Neural cell (in vitro differentiated cells): Measurements from ENCODE around the gene HOXD3. TPM values are rescaled to one million over a fixed set of nuclear protein-coding genes. Genes with fewer than 3 reads are reported as not detected.
A peak's percentile ranks its signal among the peaks of the same experiment; 100 is the strongest.

Experiments used
- H2AFZ ChIP-seq: fragments of 200-600, 300-800 bp; sonication (generic), shearing (Covaris generic); 2 replicates; pipeline ENCODE4 v1.6.0; 2014; ENCODE audit warnings: low read depth, mild to moderate bottlenecking, antibody characterized with exemption, low read length, moderate library complexity
- H3F3A ChIP-seq: fragments of 200-600 bp; shearing (Covaris generic); 2 replicates; pipeline ENCODE4 v1.6.1; 2016; ENCODE audit warnings: mild to moderate bottlenecking, moderate library complexity, mixed read lengths, antibody characterized with exemption, low read length; ENCODE audit not compliant: insufficient read depth, poor library complexity, severe bottlenecking
- H3K27ac ChIP-seq: fragments of 200-600, 300-800 bp; sonication (generic), shearing (Covaris generic); 2 replicates; pipeline ENCODE4 v1.5.1; 2014; ENCODE audit warnings: mild to moderate bottlenecking, low read length, moderate library complexity
- H3K27me3 ChIP-seq: fragments of 300-800, 200-600 bp; sonication (generic), shearing (Covaris generic); 2 replicates; pipeline ENCODE4 v1.6.0; 2014; ENCODE audit warnings: mild to moderate bottlenecking, low read depth, low read length, moderate library complexity; ENCODE audit not compliant: insufficient read depth
- H3K36me3 ChIP-seq: fragments of 300-800, 200-600 bp; sonication (generic), shearing (Covaris generic); 2 replicates; pipeline ENCODE4 v1.5.1; 2014; ENCODE audit warnings: mild to moderate bottlenecking, antibody characterized with exemption, low read length, moderate library complexity; ENCODE audit not compliant: insufficient read depth
- H3K4me2 ChIP-seq: fragments of 300-800, 200-600 bp; sonication (generic), shearing (Covaris generic); 2 replicates; pipeline ENCODE4 v1.6.0; 2014; ENCODE audit warnings: mild to moderate bottlenecking, low read length
- H3K4me3 ChIP-seq: fragments of 300-800, 200-600 bp; sonication (generic), shearing (Covaris generic); 2 replicates; pipeline ENCODE4 v1.5.1; 2014; ENCODE audit warnings: mild to moderate bottlenecking, low read length, moderate library complexity
- H3K79me2 ChIP-seq: fragments of 200-600 bp; shearing (Covaris generic); replicated peaks from 2 replicates; pipeline ENCODE4 v1.6.0; 2014; ENCODE audit warnings: mild to moderate bottlenecking, low read length, moderate library complexity; ENCODE audit not compliant: insufficient read depth
- H3K9ac ChIP-seq: fragments of 300-800, 200-600 bp; sonication (generic), shearing (Covaris generic); 2 replicates; pipeline ENCODE4 v1.6.1; 2016; ENCODE audit warnings: mild to moderate bottlenecking, low read length, mixed read lengths
- H3K9me2 ChIP-seq: fragments of 200-600 bp; shearing (Covaris generic); 2 replicates; pipeline ENCODE4 v1.6.1; 2016; ENCODE audit warnings: mild to moderate bottlenecking, low read length, mixed read lengths; ENCODE audit not compliant: insufficient read depth
- H3K9me3 ChIP-seq: fragments of 200-600, 300-800 bp; sonication (generic), shearing (Covaris generic); 2 replicates; pipeline ENCODE4 v1.6.1; 2016; ENCODE audit warnings: mild to moderate bottlenecking, mixed run types, low read length, moderate library complexity, mixed read lengths
- H4K20me1 ChIP-seq: fragments of 200-600 bp; shearing (Covaris generic); 2 replicates; pipeline ENCODE4 v1.6.1; 2016; ENCODE audit warnings: mild to moderate bottlenecking, mixed run types; ENCODE audit not compliant: insufficient read depth
- EP300 ChIP-seq: fragments of 450-650 bp; conservative IDR thresholded peaks from 2 replicates; pipeline ENCODE4 v1.6.1; 2014; ENCODE audit warnings: antibody characterized with exemption, mild to moderate bottlenecking, moderate library complexity; ENCODE audit not compliant: poor library complexity, severe bottlenecking
- EZH2 ChIP-seq: fragments of 200-600, 300-800 bp; shearing (Covaris generic), sonication (generic); IDR thresholded peaks from 2 replicates; pipeline ENCODE4 v1.6.1; 2014; ENCODE audit warnings: antibody characterized with exemption, low read length, borderline replicate concordance, mild to moderate bottlenecking; ENCODE audit not compliant: insufficient read depth, poor library complexity, severe bottlenecking
- MXI1 ChIP-seq: fragments of 450-650 bp; conservative IDR thresholded peaks from 2 replicates; pipeline ENCODE4 v1.6.1; 2014; ENCODE audit warnings: antibody characterized with exemption, mild to moderate bottlenecking; ENCODE audit not compliant: poor library complexity, severe bottlenecking
- POLR2AphosphoS5 ChIP-seq: IDR thresholded peaks from 2 replicates; pipeline ENCODE4 v1.6.1; 2012
- RAD21 ChIP-seq: fragments of 450-650 bp; conservative IDR thresholded peaks from 2 replicates; pipeline ENCODE4 v1.6.1; 2014; ENCODE audit warnings: antibody characterized with exemption, mild to moderate bottlenecking, moderate library complexity
- SMC3 ChIP-seq: fragments of 450-650 bp; conservative IDR thresholded peaks from 2 replicates; pipeline ENCODE4 v1.6.1; 2014; ENCODE audit warnings: antibody characterized with exemption, mild to moderate bottlenecking, moderate library complexity; ENCODE audit not compliant: poor library complexity
- TAF1 ChIP-seq: IDR thresholded peaks from 2 replicates; pipeline ENCODE4 v1.6.1; 2012; ENCODE audit warnings: low read depth
- polyA plus RNA-seq: library from polyadenylated mRNA; depleted of rRNA; stranded (reverse); fragments of >200 nt; gene quantifications from 2 replicates; pipeline ENCODE4 v1.2.3, GENCODE V29; 2014
- TF ChIP-seq, protein P1 (sequence below): IDR thresholded peaks from 2 replicates; pipeline ENCODE4 v1.6.1; 2012; ENCODE audit warnings: borderline replicate concordance
- TF ChIP-seq, protein P2 (sequence below): fragments of 450-650 bp; IDR thresholded peaks from 2 replicates; pipeline ENCODE4 v1.5.1; 2014; ENCODE audit warnings: antibody characterized with exemption, mild to moderate bottlenecking, moderate library complexity; ENCODE audit not compliant: poor library complexity, severe bottlenecking

Gene HOXD3
- polyA plus RNA-seq, 1 donor from 2014 or later: not detected

DNA sequence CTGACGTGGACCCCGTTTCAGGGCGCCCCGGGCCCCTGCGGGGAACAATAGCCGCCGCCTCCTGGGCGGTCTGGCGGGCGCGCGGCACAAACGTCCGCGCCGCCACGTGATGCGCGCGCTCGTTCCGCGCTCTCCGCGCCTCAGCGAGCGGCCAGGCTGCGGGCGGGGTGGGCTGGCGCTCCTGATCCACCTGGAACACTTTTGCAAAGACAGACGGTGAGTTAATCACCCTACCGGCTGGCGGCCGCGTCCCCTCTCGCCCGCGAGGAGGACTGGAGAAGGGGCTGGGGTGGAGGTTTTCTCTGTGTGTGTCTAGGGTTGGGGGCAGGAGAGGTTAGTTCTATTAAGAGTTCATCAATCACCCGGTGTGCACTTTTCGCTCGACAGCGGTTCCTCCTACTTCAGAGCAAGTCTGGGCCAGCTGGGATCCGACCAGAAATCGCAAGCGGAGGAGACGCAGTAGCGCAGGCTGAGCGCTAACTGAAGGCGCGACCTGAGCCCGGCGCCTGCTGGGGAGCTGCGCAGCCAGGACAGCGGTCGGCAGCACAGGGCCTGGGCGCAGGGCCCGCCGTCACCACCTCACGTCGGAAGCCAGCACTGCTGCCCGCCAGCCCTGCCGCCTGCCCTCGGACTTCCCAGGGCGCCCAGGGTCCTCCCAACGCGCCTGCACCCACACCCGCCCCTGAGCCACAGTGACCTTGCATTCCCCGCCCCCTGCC, 21.1 kb downstream of the HOXD3 start:
- H3K9ac ChIP-seq: peak overlapping the region; percentile 49
- H3K9me2 ChIP-seq: no peaks in the 10 kb centered on the region
- H3K36me3 ChIP-seq: no peaks in the 10 kb centered on the region
- no peaks in the 10 kb centered on the region for H3F3A ChIP-seq
- no peaks in the 10 kb centered on the region for H3K9me3 ChIP-seq
- H3K79me2 ChIP-seq: no peaks in the 10 kb centered on the region
- no peaks in the 10 kb centered on the region for H4K20me1 ChIP-seq
- H3K27me3 ChIP-seq: peaks cover 100% of the 10 kb centered on the region
- H3K27ac ChIP-seq: no peak overlapping the region
- H3K4me3 ChIP-seq: peak overlapping the region; percentile 67
- H2AFZ ChIP-seq: no peak overlapping the region
- peak overlapping the region; percentile 25 for H3K4me2 ChIP-seq
- TF ChIP-seq EZH2: peak; percentile 43
- TF ChIP-seq TAF1: no peak
- no peak for TF ChIP-seq RAD21
- no peak for TF ChIP-seq EP300
- peak; percentile 21 for TF ChIP-seq SMC3
- TF ChIP-seq, protein P1, sequence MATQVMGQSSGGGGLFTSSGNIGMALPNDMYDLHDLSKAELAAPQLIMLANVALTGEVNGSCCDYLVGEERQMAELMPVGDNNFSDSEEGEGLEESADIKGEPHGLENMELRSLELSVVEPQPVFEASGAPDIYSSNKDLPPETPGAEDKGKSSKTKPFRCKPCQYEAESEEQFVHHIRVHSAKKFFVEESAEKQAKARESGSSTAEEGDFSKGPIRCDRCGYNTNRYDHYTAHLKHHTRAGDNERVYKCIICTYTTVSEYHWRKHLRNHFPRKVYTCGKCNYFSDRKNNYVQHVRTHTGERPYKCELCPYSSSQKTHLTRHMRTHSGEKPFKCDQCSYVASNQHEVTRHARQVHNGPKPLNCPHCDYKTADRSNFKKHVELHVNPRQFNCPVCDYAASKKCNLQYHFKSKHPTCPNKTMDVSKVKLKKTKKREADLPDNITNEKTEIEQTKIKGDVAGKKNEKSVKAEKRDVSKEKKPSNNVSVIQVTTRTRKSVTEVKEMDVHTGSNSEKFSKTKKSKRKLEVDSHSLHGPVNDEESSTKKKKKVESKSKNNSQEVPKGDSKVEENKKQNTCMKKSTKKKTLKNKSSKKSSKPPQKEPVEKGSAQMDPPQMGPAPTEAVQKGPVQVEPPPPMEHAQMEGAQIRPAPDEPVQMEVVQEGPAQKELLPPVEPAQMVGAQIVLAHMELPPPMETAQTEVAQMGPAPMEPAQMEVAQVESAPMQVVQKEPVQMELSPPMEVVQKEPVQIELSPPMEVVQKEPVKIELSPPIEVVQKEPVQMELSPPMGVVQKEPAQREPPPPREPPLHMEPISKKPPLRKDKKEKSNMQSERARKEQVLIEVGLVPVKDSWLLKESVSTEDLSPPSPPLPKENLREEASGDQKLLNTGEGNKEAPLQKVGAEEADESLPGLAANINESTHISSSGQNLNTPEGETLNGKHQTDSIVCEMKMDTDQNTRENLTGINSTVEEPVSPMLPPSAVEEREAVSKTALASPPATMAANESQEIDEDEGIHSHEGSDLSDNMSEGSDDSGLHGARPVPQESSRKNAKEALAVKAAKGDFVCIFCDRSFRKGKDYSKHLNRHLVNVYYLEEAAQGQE: no peak
- TF ChIP-seq, protein P2, sequence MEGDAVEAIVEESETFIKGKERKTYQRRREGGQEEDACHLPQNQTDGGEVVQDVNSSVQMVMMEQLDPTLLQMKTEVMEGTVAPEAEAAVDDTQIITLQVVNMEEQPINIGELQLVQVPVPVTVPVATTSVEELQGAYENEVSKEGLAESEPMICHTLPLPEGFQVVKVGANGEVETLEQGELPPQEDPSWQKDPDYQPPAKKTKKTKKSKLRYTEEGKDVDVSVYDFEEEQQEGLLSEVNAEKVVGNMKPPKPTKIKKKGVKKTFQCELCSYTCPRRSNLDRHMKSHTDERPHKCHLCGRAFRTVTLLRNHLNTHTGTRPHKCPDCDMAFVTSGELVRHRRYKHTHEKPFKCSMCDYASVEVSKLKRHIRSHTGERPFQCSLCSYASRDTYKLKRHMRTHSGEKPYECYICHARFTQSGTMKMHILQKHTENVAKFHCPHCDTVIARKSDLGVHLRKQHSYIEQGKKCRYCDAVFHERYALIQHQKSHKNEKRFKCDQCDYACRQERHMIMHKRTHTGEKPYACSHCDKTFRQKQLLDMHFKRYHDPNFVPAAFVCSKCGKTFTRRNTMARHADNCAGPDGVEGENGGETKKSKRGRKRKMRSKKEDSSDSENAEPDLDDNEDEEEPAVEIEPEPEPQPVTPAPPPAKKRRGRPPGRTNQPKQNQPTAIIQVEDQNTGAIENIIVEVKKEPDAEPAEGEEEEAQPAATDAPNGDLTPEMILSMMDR: no peak
- no peak for TF ChIP-seq POLR2AphosphoS5
- no peak for TF ChIP-seq MXI1

DNA sequence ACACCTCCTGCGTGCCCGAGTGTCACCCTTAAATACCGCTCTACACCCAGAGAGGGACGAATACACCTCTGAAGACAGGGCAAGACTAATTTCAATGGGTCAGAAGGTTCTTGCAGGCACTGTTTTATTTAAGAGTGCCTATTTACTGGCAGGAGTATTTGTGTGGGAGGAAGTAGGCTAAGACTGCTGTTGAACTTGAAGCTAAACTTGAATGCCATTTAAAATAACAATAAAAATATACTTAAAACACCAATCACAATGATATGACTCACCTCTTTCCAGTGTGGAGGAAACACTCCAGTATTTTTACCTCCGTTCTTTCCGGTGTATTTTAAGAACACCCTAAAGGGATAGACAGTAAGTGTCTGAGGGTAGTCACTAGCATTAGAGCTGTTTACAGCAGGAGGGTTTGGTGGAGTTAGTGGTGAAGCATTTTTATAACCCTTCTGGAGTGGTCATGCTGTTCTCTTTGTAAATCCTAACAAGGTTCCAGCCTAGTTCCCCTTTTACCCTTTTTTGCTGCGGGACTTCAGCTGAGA, 21.7 kb downstream of the HOXD3 start:
- Histone ChIP-seq H2AFZ (no peak overlapping the region), H3K9ac (no peak overlapping the region), H3K27me3 (peaks cover 100% of the 10 kb centered on the region), H3K9me3 (no peaks in the 10 kb centered on the region), H4K20me1 (no peaks in the 10 kb centered on the region), H3K4me3 (peak overlapping the region; percentile 67), H3K9me2 (no peaks in the 10 kb centered on the region), H3K4me2 (no peak overlapping the region), H3K27ac (no peak overlapping the region), H3F3A (no peaks in the 10 kb centered on the region), H3K36me3 (no peaks in the 10 kb centered on the region), H3K79me2 (no peaks in the 10 kb centered on the region)
- TF ChIP-seq, protein P2: no peak
- no peak for TF ChIP-seq MXI1
- TF ChIP-seq EP300: no peak
- TF ChIP-seq POLR2AphosphoS5: no peak
- no peak for TF ChIP-seq SMC3
- TF ChIP-seq EZH2: no peak
- no peak for TF ChIP-seq TAF1
- TF ChIP-seq RAD21: no peak
- TF ChIP-seq, protein P1: no peak
